Ureter (tissue), 1 donor: ENCODE results near the gene RALGAPB. TPM values are rescaled to one million over a fixed set of nuclear protein-coding genes. Genes with fewer than 3 reads are reported as not detected.
"Not testable (repeated sequence)": the region's sequence is repeated elsewhere in the genome, so short reads cannot be mapped to it uniquely, and the experiment has no call there.

ENCODE experiments used
- DNase-seq: peaks from one replicate; pipeline ENCODE4 v3.0.0-alpha.2; 2020; ENCODE audit warnings: low spot score
- total RNA-seq: library from RNA; stranded (reverse); gene quantifications from one replicate; pipeline ENCODE4 v1.2.4, GENCODE V29; 2023
- donor health status: DM: yes; HTN: yes; CAD: no.

The RALGAPB gene
- total RNA-seq, result 67.9 TPM

- peak; percentile 99 for DNase-seq
Observed at GRCh38 chr20:38472513-38473366, at the start of gene RALGAPB. Gene RALGAPB, plus strand, starts transcription at chr20:38472843. Its CDS starts 15,590 bp downstream, at chr20:38488433.

- no peak for DNase-seq
Observed at GRCh38 chr20:38423541-38423940, 49.1 kb upstream of the RALGAPB start.

GRCh38 chr20:38424401-38424800, 48.2 kb upstream of the RALGAPB start:
- DNase-seq, result no peak

GRCh38 chr20:38426006-38426897, 46.4 kb upstream of the RALGAPB start:
- DNase-seq, result no peak

- no peak for DNase-seq
Observed at GRCh38 chr20:38427655-38428023, 45.0 kb upstream of the RALGAPB start.

- no peak for DNase-seq
Observed at GRCh38 chr20:38428800-38429199, 43.8 kb upstream of the RALGAPB start.

- DNase-seq, result no peak
Observed at GRCh38 chr20:38429301-38429700, 43.3 kb upstream of the RALGAPB start.

- DNase-seq, result no peak
Observed at GRCh38 chr20:38430679-38431325, 41.8 kb upstream of the RALGAPB start.

- DNase-seq, result no peak
Observed at GRCh38 chr20:38432292-38432691, 40.4 kb upstream of the RALGAPB start.

GRCh38 chr20:38432870-38433269, 39.8 kb upstream of the RALGAPB start:
- not testable (repeated sequence) for DNase-seq

- DNase-seq, result no peak
Observed at GRCh38 chr20:38433304-38433972, 39.2 kb upstream of the RALGAPB start.

- DNase-seq, result no peak
Observed at GRCh38 chr20:38434301-38434741, 38.3 kb upstream of the RALGAPB start.

- DNase-seq, result peak; percentile 91
Observed at GRCh38 chr20:38434770-38435554, 37.7 kb upstream of the RALGAPB start, which contains the start of gene SNHG17. Gene SNHG17, minus strand, starts transcription at chr20:38435328.

- DNase-seq, result no peak
Observed at GRCh38 chr20:38435555-38435939, 37.1 kb upstream of the RALGAPB start.

- no peak for DNase-seq
Observed at GRCh38 chr20:38437796-38438195, 34.8 kb upstream of the RALGAPB start.

- not testable (repeated sequence) for DNase-seq
Observed at GRCh38 chr20:38441110-38441509, 31.5 kb upstream of the RALGAPB start.

GRCh38 chr20:38441916-38442315, 30.7 kb upstream of the RALGAPB start:
- no peak for DNase-seq

GRCh38 chr20:38445381-38445796, 27.3 kb upstream of the RALGAPB start:
- DNase-seq, result no peak

- no peak for DNase-seq
Observed at GRCh38 chr20:38445901-38446425, 26.7 kb upstream of the RALGAPB start.
